Measurements from ENCODE around the gene H6PD.

Gene H6PD

DNA sequence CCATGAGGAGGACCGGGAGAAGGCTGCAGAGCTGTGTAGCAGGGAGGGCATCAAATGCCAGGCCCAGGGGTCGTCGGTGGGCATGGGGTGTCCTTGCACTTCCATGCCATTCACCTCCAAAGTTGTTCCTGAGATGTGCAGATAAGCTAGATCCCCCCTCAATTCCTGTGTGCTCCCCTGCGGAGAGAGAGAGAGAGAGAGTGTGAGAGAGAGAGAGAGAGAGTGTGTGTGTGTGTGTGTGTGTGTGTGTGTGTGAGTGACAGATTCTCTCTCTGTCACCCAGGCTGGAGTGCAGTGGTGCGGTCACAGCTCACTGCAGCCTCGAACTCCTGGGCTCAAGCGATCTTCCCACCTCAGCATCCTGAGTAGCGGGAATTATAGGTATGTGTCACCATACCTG lies 74.5 kb downstream of the H6PD start:
- TF ChIP-seq, protein P1, sequence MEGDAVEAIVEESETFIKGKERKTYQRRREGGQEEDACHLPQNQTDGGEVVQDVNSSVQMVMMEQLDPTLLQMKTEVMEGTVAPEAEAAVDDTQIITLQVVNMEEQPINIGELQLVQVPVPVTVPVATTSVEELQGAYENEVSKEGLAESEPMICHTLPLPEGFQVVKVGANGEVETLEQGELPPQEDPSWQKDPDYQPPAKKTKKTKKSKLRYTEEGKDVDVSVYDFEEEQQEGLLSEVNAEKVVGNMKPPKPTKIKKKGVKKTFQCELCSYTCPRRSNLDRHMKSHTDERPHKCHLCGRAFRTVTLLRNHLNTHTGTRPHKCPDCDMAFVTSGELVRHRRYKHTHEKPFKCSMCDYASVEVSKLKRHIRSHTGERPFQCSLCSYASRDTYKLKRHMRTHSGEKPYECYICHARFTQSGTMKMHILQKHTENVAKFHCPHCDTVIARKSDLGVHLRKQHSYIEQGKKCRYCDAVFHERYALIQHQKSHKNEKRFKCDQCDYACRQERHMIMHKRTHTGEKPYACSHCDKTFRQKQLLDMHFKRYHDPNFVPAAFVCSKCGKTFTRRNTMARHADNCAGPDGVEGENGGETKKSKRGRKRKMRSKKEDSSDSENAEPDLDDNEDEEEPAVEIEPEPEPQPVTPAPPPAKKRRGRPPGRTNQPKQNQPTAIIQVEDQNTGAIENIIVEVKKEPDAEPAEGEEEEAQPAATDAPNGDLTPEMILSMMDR (IDR thresholded peaks at IDR 0.05; ENCODE audit: insufficient read depth, low read length, missing control alignments): no peak
- no peak for DNase-seq (ENCODE audit: low read depth, low spot score)
- H3K4me3 ChIP-seq (ENCODE audit: low read depth, low read length): no peak overlapping the region
- POLR2A ChIA-PET: no interaction called here
- CTCF ChIA-PET: interaction anchor here (0.8 to 1.7 kb wide), 2 partner anchors 12 to 20 kb away, joined by 3 to 4 read pairs; no protein-coding TSS in a partner anchor

DNA sequence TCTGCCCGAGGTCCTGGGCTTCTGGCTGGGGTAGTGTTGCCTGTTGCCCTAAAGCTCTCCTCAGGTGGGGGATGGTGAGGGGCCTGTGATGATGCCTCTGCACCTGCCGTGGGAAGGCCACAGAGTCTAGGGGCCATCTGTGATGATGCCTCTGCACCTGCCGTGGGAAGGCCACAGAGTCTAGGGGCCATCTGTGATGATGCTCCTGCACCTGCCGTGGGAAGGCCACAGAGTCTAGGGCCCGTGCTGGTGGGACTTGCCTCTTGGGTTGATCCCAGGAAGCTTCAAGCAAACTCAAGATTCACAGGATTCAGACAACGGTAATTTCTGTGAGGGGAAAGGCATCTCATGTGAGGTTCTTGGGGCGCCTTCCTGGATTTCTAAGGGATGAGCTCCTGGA lies 75.4 kb downstream of the H6PD start:
- no peak for DNase-seq (ENCODE audit: low read depth, low spot score)
- H3K4me3 ChIP-seq (ENCODE audit: low read depth, low read length): no peak overlapping the region
- POLR2A ChIA-PET: no interaction called here
- CTCF ChIA-PET: interaction anchor here (1.3 kb wide), 1 partner anchor 181 kb away, joined by 3 read pairs; no protein-coding TSS in a partner anchor
- TF ChIP-seq, protein P1 (IDR thresholded peaks at IDR 0.05; ENCODE audit: insufficient read depth, low read length, missing control alignments): no peak

DNA sequence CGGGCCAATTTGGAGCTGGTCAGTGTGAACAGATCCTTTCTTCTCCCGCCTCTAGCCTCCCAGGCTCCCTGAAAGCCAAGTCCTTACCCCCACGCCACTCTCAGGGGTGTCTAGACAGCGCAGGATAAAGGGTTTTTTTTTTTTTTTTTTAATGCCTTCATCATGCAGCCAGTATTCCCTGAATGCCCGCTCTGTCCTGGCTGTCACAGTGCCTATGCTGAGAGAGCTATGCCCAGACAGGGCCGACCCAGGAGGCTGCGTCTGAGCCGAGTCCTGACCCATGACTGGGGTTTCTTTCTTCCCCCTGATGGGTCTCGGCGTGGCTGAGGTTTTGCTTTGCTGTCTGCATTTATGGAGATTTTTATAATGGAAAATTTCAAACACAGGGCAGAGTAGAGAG lies 76.5 kb downstream of the H6PD start:
- POLR2A ChIA-PET: no interaction called here
- no peak overlapping the region for H3K4me3 ChIP-seq (ENCODE audit: low read depth, low read length)
- no peak for DNase-seq (ENCODE audit: low read depth, low spot score)
- TF ChIP-seq, protein P1 (IDR thresholded peaks at IDR 0.05; ENCODE audit: insufficient read depth, low read length, missing control alignments): no peak
- CTCF ChIA-PET: interaction anchor here (1.3 kb wide), 1 partner anchor 180 kb away, joined by 3 read pairs; no protein-coding TSS in a partner anchor

DNA sequence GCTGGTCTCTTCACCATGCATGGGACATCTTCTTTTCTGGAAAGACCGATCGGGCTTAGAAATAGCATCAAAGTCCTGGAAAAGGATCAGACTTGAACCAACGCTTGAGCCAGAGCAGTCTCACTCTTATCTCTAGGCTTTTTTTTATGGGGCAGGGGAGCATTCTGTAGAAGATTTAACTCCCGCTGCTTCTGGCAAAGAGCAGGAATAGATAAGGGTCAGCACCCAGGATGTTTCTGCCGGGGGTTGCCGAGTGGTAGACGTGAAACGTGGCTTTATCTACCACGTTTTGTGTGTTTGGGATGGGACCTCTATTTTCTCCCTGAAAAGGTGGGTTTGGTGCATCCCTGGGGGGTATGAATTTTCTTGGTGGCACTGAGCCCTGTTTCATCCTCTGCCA lies 76.9 kb downstream of the H6PD start:
- H3K4me3 ChIP-seq (ENCODE audit: low read depth, low read length): no peak overlapping the region
- no peak for DNase-seq (ENCODE audit: low read depth, low spot score)
- TF ChIP-seq, protein P1 (IDR thresholded peaks at IDR 0.05; ENCODE audit: insufficient read depth, low read length, missing control alignments): no peak
- CTCF ChIA-PET: interaction anchor here (1.3 kb wide), 1 partner anchor 180 kb away, joined by 3 read pairs; no protein-coding TSS in a partner anchor
- POLR2A ChIA-PET: no interaction called here

DNA sequence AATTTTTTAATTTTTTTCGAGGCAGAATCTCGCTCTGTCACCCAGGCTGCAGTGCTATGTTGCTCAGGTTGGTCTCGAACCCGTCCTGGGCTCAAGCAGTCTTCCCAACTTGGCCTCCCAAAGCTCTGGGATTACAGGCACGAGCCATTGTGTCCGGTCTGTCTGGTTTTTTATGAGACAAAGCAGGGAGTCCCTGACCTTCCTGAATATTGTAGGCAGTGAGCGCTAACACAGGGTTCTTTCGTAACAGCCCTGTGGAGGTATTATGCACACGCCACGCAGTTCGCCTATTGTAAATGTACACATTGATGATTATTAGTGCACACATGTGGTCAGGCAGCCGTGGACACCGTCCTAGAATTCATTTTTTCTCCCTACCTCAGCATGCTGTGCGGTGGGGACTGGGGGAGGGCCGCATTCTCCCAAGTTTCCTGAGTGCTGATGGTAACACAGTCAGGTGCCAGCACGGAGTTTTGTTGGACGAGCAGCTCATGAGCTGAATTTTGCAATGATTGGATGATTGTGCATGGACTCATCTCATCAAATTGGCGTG lies 77.7 kb downstream of the H6PD start:
- CTCF ChIA-PET: no interaction called here
- H3K4me3 ChIP-seq (ENCODE audit: low read depth, low read length): no peak overlapping the region
- DNase-seq (ENCODE audit: low read depth, low spot score): no peak
- POLR2A ChIA-PET: no interaction called here
- TF ChIP-seq, protein P1 (IDR thresholded peaks at IDR 0.05; ENCODE audit: insufficient read depth, low read length, missing control alignments): no peak

DNA sequence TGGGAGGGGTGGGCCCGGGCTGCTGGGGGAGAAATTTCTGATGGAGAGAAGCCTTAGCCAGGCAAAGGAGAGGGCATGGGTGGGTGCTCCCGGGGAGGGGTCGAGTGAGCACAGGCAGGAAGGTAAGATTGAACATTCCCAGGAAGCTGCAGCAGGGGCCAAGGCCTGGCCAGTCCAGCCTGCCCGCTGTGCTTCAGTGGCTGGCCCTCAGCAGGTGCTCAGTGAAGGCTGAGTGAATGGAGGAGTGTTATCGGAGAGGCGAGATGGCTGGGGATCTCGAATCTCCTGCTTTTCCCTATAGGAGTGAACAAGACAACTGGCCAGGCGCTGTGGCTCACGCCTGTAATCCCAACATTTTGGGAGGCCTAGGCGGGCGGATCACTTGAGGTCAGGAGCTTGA lies 79.0 kb downstream of the H6PD start:
- ChIA-PET CTCF (interaction anchor here (0.9 to 1.5 kb wide), 2 partner anchors 12 to 177 kb away, joined by 3 read pairs; no protein-coding TSS in a partner anchor), POLR2A (no interaction called here)
- no peak overlapping the region for H3K4me3 ChIP-seq (ENCODE audit: low read depth, low read length)
- TF ChIP-seq, protein P1 (IDR thresholded peaks at IDR 0.05; ENCODE audit: insufficient read depth, low read length, missing control alignments): no peak
- no peak for DNase-seq (ENCODE audit: low read depth, low spot score)

Data from AG04449 (cell line).